Lower lobe of right lung (tissue), 2 donors: ENCODE data around the gene FGD3. TPM values are rescaled to one million over a fixed set of nuclear protein-coding genes. Genes with fewer than 3 reads are reported as not detected.

Source experiments
- ATAC-seq, 2 donors: fragments of 200-7000 bp; cut with Tn5 transposase; one replicate each; pipeline ENCODE4 v1.9.1; 2020 to 2022; ENCODE audit warnings: mild to moderate bottlenecking in 2 of 2, moderate library complexity in 2 of 2
- DNase-seq: peaks from one replicate; pipeline ENCODE4 v3.0.0-alpha.2; 2020
- H3K27ac ChIP-seq: fragments of 200-600 bp; one replicate; pipeline ENCODE4 v1.8.0; 2022
- H3K27me3 ChIP-seq: fragments of 200-600 bp; one replicate; pipeline ENCODE4 v1.8.0; 2022; ENCODE audit warnings: low read depth
- H3K36me3 ChIP-seq: fragments of 200-600 bp; one replicate; pipeline ENCODE4 v1.8.0; 2022; ENCODE audit warnings: mild to moderate bottlenecking
- H3K4me1 ChIP-seq: fragments of 200-600 bp; one replicate; pipeline ENCODE4 v1.8.0; 2022
- H3K4me3 ChIP-seq: fragments of 200-600 bp; one replicate; pipeline ENCODE4 v1.8.0; 2022; ENCODE audit warnings: mild to moderate bottlenecking
- H3K9me3 ChIP-seq: fragments of 200-600 bp; one replicate; pipeline ENCODE4 v1.8.0; 2022
- intact Hi-C: fragments of 100-400 bp; cut with DNase I; formaldehyde crosslinking; loops from one replicate; pipeline ENCODE4 v1.11.0; 2022
- total RNA-seq: library from RNA; stranded (reverse); fragmentation: NEBNext Ultra II Directional; extraction: Animal tissue kit (Norgen Biotek cat#: 25700); gene quantifications from one replicate; pipeline ENCODE4 v1.2.1, GENCODE V29; 2021
- TF ChIP-seq, protein P1 (sequence below): fragments of 200-600 bp; IDR thresholded peaks from one replicate; pipeline ENCODE4 v1.8.0; 2022; ENCODE audit warnings: antibody characterized with exemption, mild to moderate bottlenecking
- donor health status: DM: no; HTN: yes; CAD: no; lungs with severe emphysema.

FGD3 gene
- total RNA-seq, 1 donor from 2014 or later = 23.9 TPM

GRCh38 chr9:93048566-93049448 lies 101.5 kb downstream of the FGD3 start:
- H3K27ac ChIP-seq = no peak overlapping the region
- no peaks in the 10 kb centered on the region for H3K36me3 ChIP-seq
- no peaks in the 10 kb centered on the region for H3K9me3 ChIP-seq
- H3K4me3 ChIP-seq = no peak overlapping the region
- no peak for DNase-seq
- peaks cover 18% of the 10 kb centered on the region for H3K4me1 ChIP-seq
- intact Hi-C loops = no loop called here
- ATAC-seq = no peak
- no peaks in the 10 kb centered on the region for H3K27me3 ChIP-seq
- TF ChIP-seq, protein P1, sequence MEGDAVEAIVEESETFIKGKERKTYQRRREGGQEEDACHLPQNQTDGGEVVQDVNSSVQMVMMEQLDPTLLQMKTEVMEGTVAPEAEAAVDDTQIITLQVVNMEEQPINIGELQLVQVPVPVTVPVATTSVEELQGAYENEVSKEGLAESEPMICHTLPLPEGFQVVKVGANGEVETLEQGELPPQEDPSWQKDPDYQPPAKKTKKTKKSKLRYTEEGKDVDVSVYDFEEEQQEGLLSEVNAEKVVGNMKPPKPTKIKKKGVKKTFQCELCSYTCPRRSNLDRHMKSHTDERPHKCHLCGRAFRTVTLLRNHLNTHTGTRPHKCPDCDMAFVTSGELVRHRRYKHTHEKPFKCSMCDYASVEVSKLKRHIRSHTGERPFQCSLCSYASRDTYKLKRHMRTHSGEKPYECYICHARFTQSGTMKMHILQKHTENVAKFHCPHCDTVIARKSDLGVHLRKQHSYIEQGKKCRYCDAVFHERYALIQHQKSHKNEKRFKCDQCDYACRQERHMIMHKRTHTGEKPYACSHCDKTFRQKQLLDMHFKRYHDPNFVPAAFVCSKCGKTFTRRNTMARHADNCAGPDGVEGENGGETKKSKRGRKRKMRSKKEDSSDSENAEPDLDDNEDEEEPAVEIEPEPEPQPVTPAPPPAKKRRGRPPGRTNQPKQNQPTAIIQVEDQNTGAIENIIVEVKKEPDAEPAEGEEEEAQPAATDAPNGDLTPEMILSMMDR = no peak

DNA sequence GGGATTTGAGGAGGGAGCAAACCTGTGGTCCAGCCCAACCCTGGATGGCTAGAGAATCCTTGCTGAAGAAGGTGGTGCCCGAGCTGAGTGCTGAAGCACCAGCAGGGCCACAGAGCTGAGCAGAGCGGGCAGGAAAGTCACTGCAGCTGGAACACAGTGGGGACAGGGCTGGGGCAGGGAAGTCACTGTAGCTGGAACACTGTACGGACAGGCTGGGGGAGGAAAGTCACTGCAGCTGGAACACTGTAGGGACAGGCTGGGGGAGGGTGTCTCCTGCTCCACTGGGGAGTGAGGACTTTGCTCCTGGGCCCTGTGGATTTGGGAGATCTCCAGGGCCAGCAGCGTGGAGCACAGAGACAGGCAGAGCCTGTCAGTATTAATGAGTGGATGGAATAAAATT lies 102.2 kb downstream of the FGD3 start:
- peaks cover 24% of the 10 kb centered on the region for H3K4me1 ChIP-seq
- no peak overlapping the region for H3K27ac ChIP-seq
- no peaks in the 10 kb centered on the region for H3K9me3 ChIP-seq
- no peak for DNase-seq
- no peak for ATAC-seq
- no peaks in the 10 kb centered on the region for H3K36me3 ChIP-seq
- H3K4me3 ChIP-seq = no peak overlapping the region
- intact Hi-C loops = no loop called here
- no peaks in the 10 kb centered on the region for H3K27me3 ChIP-seq
- TF ChIP-seq, protein P1 = no peak

GRCh38 chr9:93050231-93050630 lies 102.9 kb downstream of the FGD3 start:
- TF ChIP-seq, protein P1 = no peak
- Histone ChIP-seq H3K36me3 (no peaks in the 10 kb centered on the region), H3K4me1 (peaks cover 32% of the 10 kb centered on the region), H3K4me3 (no peak overlapping the region), H3K27ac (no peak overlapping the region), H3K9me3 (no peaks in the 10 kb centered on the region), H3K27me3 (no peaks in the 10 kb centered on the region)
- no peak for DNase-seq
- intact Hi-C loops = no loop called here
- no peak for ATAC-seq

- no peaks in the 10 kb centered on the region for H3K36me3 ChIP-seq
- ATAC-seq (peak; percentile 87 to 89), DNase-seq (no peak)
- peak overlapping the region; percentile 77 for H3K27ac ChIP-seq
- no peaks in the 10 kb centered on the region for H3K27me3 ChIP-seq
- no peaks in the 10 kb centered on the region for H3K9me3 ChIP-seq
- peaks cover 36% of the 10 kb centered on the region for H3K4me1 ChIP-seq
- TF ChIP-seq, protein P1 = no peak
- no peak overlapping the region for H3K4me3 ChIP-seq
- intact Hi-C loops = no loop called here
These were observed 104.4 kb downstream of the FGD3 start for GRCh38 chr9:93051680-93052089.

GRCh38 chr9:93052791-93053540 lies 105.6 kb downstream of the FGD3 start:
- TF ChIP-seq, protein P1 = no peak
- DNase-seq (peak; percentile 67), ATAC-seq (peak; percentile 34 to 53)
- intact Hi-C loops = no loop called here
- Histone ChIP-seq H3K36me3 (no peaks in the 10 kb centered on the region), H3K4me1 (peaks cover 36% of the 10 kb centered on the region), H3K4me3 (no peak overlapping the region), H3K27me3 (no peaks in the 10 kb centered on the region), H3K27ac (peak overlapping the region; percentile 77), H3K9me3 (no peaks in the 10 kb centered on the region)
